IMR-90 (cell line): Measurements from ENCODE around the gene CDKN1C. TPM values are rescaled to one million over a fixed set of nuclear protein-coding genes. Genes with fewer than 3 reads are reported as not detected.

Experiments
- ATAC-seq: fragments of 200-7000 bp; cut with Tn5 transposase; 2 replicates; pipeline ENCODE4 v1.9.1; 2020; ENCODE audit warnings: low read depth, mild to moderate bottlenecking, moderate library complexity
- BruUV-seq: library from RNA; stranded (reverse); fragments of 400-500 nt; replicated peaks from 2 replicates; lab custom pipeline; 2021; lab: Mats Ljungman, UMichigan
- CTCF ChIA-PET: fragments of 300-600 bp; formaldehyde crosslinking; extraction: SDS; loops from one replicate; lab custom pipeline; 2021; ENCODE audit warnings: antibody characterized with exemption; lab: Yijun Ruan, JAX
- POLR2A ChIA-PET: fragments of 300-600 bp; sonication (Branson Sonifier 250); formaldehyde crosslinking; loops from one replicate; lab custom pipeline; 2022; ENCODE audit warnings: antibody characterized with exemption; ENCODE audit not compliant: unreplicated experiment; lab: Charles Lee
- DNase-seq: peaks from one replicate; pipeline ENCODE4 v3.0.0; 2013
- H2AFZ ChIP-seq: replicated peaks from 2 replicates; pipeline ENCODE3; 2013; ENCODE audit warnings: low read length, mild to moderate bottlenecking; ENCODE audit not compliant: poor library complexity
- H2AK5ac ChIP-seq: 2 replicates; pipeline ENCODE4 v1.6.1; 2013; ENCODE audit warnings: low read depth, low read length, inconsistent platforms
- H2AK9ac ChIP-seq: replicated peaks from 2 replicates; pipeline ENCODE3; 2013; ENCODE audit warnings: mild to moderate bottlenecking, low read depth, low read length, moderate library complexity; ENCODE audit not compliant: poor library complexity
- H2BK120ac ChIP-seq: 2 replicates; pipeline ENCODE4 v1.6.1; 2013; ENCODE audit warnings: low read depth, low read length, inconsistent platforms
- H2BK15ac ChIP-seq: 3 replicates; pipeline ENCODE4 v1.6.1; 2013; ENCODE audit warnings: low read depth, low read length, inconsistent platforms
- H2BK20ac ChIP-seq: 2 replicates; pipeline ENCODE4 v1.6.1; 2013; ENCODE audit warnings: low read depth, mild to moderate bottlenecking, inconsistent platforms, low read length, moderate library complexity
- H2BK5ac ChIP-seq: 2 replicates; pipeline ENCODE4 v1.6.1; 2013; ENCODE audit warnings: mild to moderate bottlenecking, low read depth, low read length, inconsistent platforms; ENCODE audit not compliant: poor library complexity, severe bottlenecking
- H3K14ac ChIP-seq: replicated peaks from 2 replicates; pipeline ENCODE4 v1.6.1; 2013; ENCODE audit warnings: low read depth, low read length, inconsistent platforms
- H3K18ac ChIP-seq: 2 replicates; pipeline ENCODE4 v1.6.1; 2013; ENCODE audit warnings: low read depth, low read length, control low read depth
- H3K23ac ChIP-seq: 2 replicates; pipeline ENCODE4 v1.6.1; 2013; ENCODE audit warnings: low read depth, low read length, inconsistent platforms
- H3K27ac ChIP-seq: 2 replicates; pipeline ENCODE4 v1.5.1; 2013; ENCODE audit warnings: mild to moderate bottlenecking, control low read depth, low read length; ENCODE audit not compliant: insufficient read depth
- H3K27me3 ChIP-seq: 2 replicates; pipeline ENCODE4 v1.6.1; 2013; ENCODE audit warnings: low read length; ENCODE audit not compliant: control insufficient read depth, insufficient read depth
- H3K36me3 ChIP-seq: 2 replicates; pipeline ENCODE4 v1.6.1; 2013; ENCODE audit warnings: low read length, mixed read lengths; ENCODE audit not compliant: control insufficient read depth, insufficient read depth
- H3K4ac ChIP-seq: 2 replicates; pipeline ENCODE4 v1.6.1; 2013; ENCODE audit warnings: low read depth, low read length, inconsistent platforms
- H3K4me1 ChIP-seq: 2 replicates; pipeline ENCODE4 v1.6.1; 2013; ENCODE audit warnings: low read length, mixed read lengths; ENCODE audit not compliant: control insufficient read depth, insufficient read depth
- H3K4me2 ChIP-seq: 2 replicates; pipeline ENCODE4 v1.6.1; 2013; ENCODE audit warnings: low read depth, mild to moderate bottlenecking, control low read depth, low read length, moderate library complexity
- H3K4me3 ChIP-seq: 2 replicates; pipeline ENCODE4 v1.5.1; 2013; ENCODE audit warnings: low read depth, mild to moderate bottlenecking, control low read depth, low read length, moderate library complexity; ENCODE audit not compliant: insufficient read depth
- H3K56ac ChIP-seq: 2 replicates; pipeline ENCODE4 v1.6.1; 2013; ENCODE audit warnings: low read length, inconsistent platforms; ENCODE audit not compliant: insufficient read depth; ENCODE audit errors: extremely low read depth
- H3K79me1 ChIP-seq, 2 experiments: 2 replicates each; pipeline ENCODE4 v1.6.1; 2013; ENCODE audit warnings: low read length in 2 of 2, inconsistent platforms in 1 of 2, low read depth in 1 of 2
- H3K9ac ChIP-seq: 2 replicates; pipeline ENCODE4 v1.6.1; 2013; ENCODE audit warnings: low read depth, low read length, control low read depth
- H3K9me1 ChIP-seq: 2 replicates; pipeline ENCODE4 v1.6.1; 2013; ENCODE audit warnings: low read length, inconsistent platforms; ENCODE audit not compliant: insufficient read depth
- H3K9me3 ChIP-seq: 2 replicates; pipeline ENCODE4 v1.6.1; 2013; ENCODE audit warnings: low read length; ENCODE audit not compliant: control insufficient read depth, insufficient read depth
- H4K20me1 ChIP-seq: 2 replicates; pipeline ENCODE4 v1.6.1; 2013; ENCODE audit warnings: low read length, inconsistent platforms; ENCODE audit not compliant: insufficient read depth
- H4K5ac ChIP-seq: 2 replicates; pipeline ENCODE4 v1.6.1; 2013; ENCODE audit warnings: mild to moderate bottlenecking, low read depth, low read length, control low read depth
- H4K8ac ChIP-seq, 2 experiments: 2 replicates each; pipeline ENCODE4 v1.6.1; 2013; ENCODE audit warnings: low read depth in 2 of 2, low read length in 2 of 2, control low read depth in 1 of 2, inconsistent platforms in 1 of 2
- H4K91ac ChIP-seq: 2 replicates; pipeline ENCODE4 v1.6.1; 2013; ENCODE audit warnings: low read depth, low read length, inconsistent platforms; ENCODE audit not compliant: insufficient read depth
- RCOR1 ChIP-seq: IDR thresholded peaks from 2 replicates; pipeline ENCODE4 v1.6.1; 2012; ENCODE audit warnings: mild to moderate bottlenecking, low read length, improper control_type of control experiment; ENCODE audit not compliant: insufficient replicate concordance
- SMC3 ChIP-seq: fragments of 150-350 bp; IDR thresholded peaks from 2 replicates; pipeline ENCODE4 v1.6.1; 2016; ENCODE audit warnings: low read depth, mild to moderate bottlenecking, antibody characterized with exemption, low read length, moderate library complexity
- WGBS, 2 experiments: methylation state at CpG; one replicate each; pipeline versions ENCODE4 v1.1.5 to v1.1.7; 2013; ENCODE audit warnings: missing lambda C conversion rate in 2 of 2; ENCODE audit not compliant: insufficient read length in 1 of 2; ENCODE audit errors: extremely low coverage in 2 of 2; 5-methylcytosine and 5-hydroxymethylcytosine counted together
- dilution Hi-C: fragments of 300-500 bp; cut with HindIII; formaldehyde crosslinking; loops from one replicate; pipeline ENCODE4 v1.14.3; 2018; ENCODE audit warnings: low sequenced_read_pairs; ENCODE audit not compliant: unreplicated experiment
- in situ Hi-C: fragments of 300-500 bp; cut with MboI; formaldehyde crosslinking; loops from 3 replicates; pipeline ENCODE4 v1.14.3; 2019; ENCODE audit warnings: low sequenced_read_pairs, inconsistent platforms, mixed read lengths
- intact Hi-C: fragments of 100-400 bp; cut with micrococcal nuclease; formaldehyde crosslinking; loops from 2 replicates; pipeline ENCODE4 v1.10.0; 2022
- polyA plus RNA-seq, 3 experiments: library from polyadenylated mRNA; depleted of rRNA; stranded (reverse); fragments of >200 nt; gene quantifications; 2 replicates each; pipeline ENCODE4 v1.2.3, GENCODE V29; 2012; ENCODE audit warnings: low replicate concordance in 1 of 3
- total RNA-seq: library from RNA; depleted of rRNA; stranded (reverse); fragments of >200 nt; gene quantifications from 2 replicates; pipeline ENCODE4 v1.2.3, GENCODE V29; 2012

The CDKN1C gene
- total and polyA plus RNA-seq, 2 of the 4 experiments (the other 2 are of a cell fraction) = 1.6 to 3.0 TPM

- Histone ChIP-seq H3K9ac (no peak overlapping the region), H2AFZ (no peak overlapping the region), H4K91ac (no peak overlapping the region), H3K56ac (no peak overlapping the region), H3K79me1 (peaks cover 3 to 22% of the 10 kb centered on the region in 2 experiments; a peak in 3 of 4 replicates), H3K27me3 (no peaks in the 10 kb centered on the region), H4K20me1 (peaks cover 13% of the 10 kb centered on the region), H3K36me3 (no peaks in the 10 kb centered on the region), H3K27ac (no peak overlapping the region), H3K4me2 (no peak overlapping the region), H3K23ac (no peak overlapping the region), H2AK9ac (no peak overlapping the region), H3K9me3 (no peaks in the 10 kb centered on the region), H2BK20ac (no peak overlapping the region), H3K4me1 (peaks cover 2% of the 10 kb centered on the region), H3K9me1 (peaks cover 12% of the 10 kb centered on the region), H2AK5ac (no peak overlapping the region), H3K18ac (no peak overlapping the region), H2BK5ac (no peak overlapping the region), H2BK120ac (no peak overlapping the region), H3K4ac (no peak overlapping the region), H4K8ac (no peak overlapping the region), H2BK15ac (no peak overlapping the region), H3K4me3 (no peak overlapping the region), H3K14ac (no peak overlapping the region), H4K5ac (no peak overlapping the region)
- in situ Hi-C loops = no loop called here
- no peak for DNase-seq
- dilution Hi-C loops = no loop called here
- intact Hi-C loops = no loop called here
- no peak for TF ChIP-seq RCOR1
- no peak for TF ChIP-seq SMC3
- no TSS peak for BruUV-seq
- ChIA-PET CTCF (no interaction called here), POLR2A (no interaction called here)
- ATAC-seq = no peak
- WGBS, 2 experiments = no CpG with 5 or more reads among the region's 3 CpGs
Measured at GRCh38 chr11:2922655-2923054, 37.1 kb upstream of the CDKN1C start.
